Measurements from ENCODE around the gene PSMB7.

DNA sequence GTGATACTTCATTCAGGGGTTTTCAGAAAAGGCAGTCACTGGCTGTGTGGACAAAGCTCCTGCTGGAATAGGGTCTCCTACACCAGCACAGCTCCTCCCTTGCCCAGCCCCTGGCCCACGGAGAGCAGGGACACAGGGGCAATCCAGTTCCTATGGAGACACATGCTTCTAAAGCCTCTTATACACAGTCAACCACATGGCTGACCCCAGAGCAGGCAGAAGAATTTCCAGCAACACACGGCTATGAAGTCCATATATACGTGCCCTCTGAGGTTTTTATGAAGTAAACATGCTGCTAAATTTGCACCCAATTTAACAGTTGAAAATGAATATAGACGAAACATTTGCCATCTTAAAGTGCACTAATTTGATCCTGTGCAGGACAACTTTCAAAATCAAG, 19.4 kb downstream of the PSMB7 start:
- TF ChIP-seq, protein P1, sequence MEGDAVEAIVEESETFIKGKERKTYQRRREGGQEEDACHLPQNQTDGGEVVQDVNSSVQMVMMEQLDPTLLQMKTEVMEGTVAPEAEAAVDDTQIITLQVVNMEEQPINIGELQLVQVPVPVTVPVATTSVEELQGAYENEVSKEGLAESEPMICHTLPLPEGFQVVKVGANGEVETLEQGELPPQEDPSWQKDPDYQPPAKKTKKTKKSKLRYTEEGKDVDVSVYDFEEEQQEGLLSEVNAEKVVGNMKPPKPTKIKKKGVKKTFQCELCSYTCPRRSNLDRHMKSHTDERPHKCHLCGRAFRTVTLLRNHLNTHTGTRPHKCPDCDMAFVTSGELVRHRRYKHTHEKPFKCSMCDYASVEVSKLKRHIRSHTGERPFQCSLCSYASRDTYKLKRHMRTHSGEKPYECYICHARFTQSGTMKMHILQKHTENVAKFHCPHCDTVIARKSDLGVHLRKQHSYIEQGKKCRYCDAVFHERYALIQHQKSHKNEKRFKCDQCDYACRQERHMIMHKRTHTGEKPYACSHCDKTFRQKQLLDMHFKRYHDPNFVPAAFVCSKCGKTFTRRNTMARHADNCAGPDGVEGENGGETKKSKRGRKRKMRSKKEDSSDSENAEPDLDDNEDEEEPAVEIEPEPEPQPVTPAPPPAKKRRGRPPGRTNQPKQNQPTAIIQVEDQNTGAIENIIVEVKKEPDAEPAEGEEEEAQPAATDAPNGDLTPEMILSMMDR (IDR thresholded peaks at IDR 0.05), result no peak
- no peak for TF ChIP-seq EZH2 (IDR thresholded peaks at IDR 0.05; ENCODE audit: borderline replicate concordance, insufficient read depth, low read depth, low read length, poor library complexity, severe bottlenecking)

Measured in B cell (primary cell).